HEK293T (cell line): ENCODE data around the gene PRR7.

ENCODE experiments used
- CTCF ChIA-PET: fragments of 350-600 bp; formaldehyde crosslinking; extraction: SDS; loops from one replicate; lab custom pipeline; 2021; ENCODE audit warnings: antibody characterized with exemption, inconsistent platforms; lab: Yijun Ruan, JAX
- POLR2A ChIA-PET: fragments of 350-600 bp; formaldehyde crosslinking; extraction: SDS; loops from one replicate; lab custom pipeline; 2020; ENCODE audit warnings: antibody characterized with exemption, inconsistent platforms; lab: Yijun Ruan, JAX
- DNase-seq: peaks from one replicate; pipeline ENCODE4 v3.0.0; 2012; ENCODE audit warnings: mixed read lengths; ENCODE audit errors: extremely low spot score
- ARNT ChIP-seq: fragments of 450-650 bp; IDR thresholded peaks from 2 replicates; pipeline ENCODE4 v1.6.1; 2017; ENCODE audit warnings: mild to moderate bottlenecking
- BHLHE40 ChIP-seq: fragments of 450-650 bp; IDR thresholded peaks from 2 replicates; pipeline ENCODE4 v1.6.1; 2016; ENCODE audit warnings: mild to moderate bottlenecking, moderate library complexity, borderline replicate concordance
- CTBP1 ChIP-seq: fragments of 450-650 bp; IDR thresholded peaks from 2 replicates; pipeline ENCODE4 v1.6.1; 2016; ENCODE audit warnings: borderline replicate concordance
- ELF4 ChIP-seq: fragments of 450-650 bp; IDR thresholded peaks from 2 replicates; pipeline ENCODE4 v1.6.1; 2017; ENCODE audit warnings: antibody characterized with exemption
- FOXA1 ChIP-seq: fragments of 450-650 bp; IDR thresholded peaks from 2 replicates; pipeline ENCODE4 v1.6.1; 2016; ENCODE audit warnings: mild to moderate bottlenecking
- FOXK2 ChIP-seq: fragments of 450-650 bp; IDR thresholded peaks from 2 replicates; pipeline ENCODE4 v1.6.1; 2016; ENCODE audit warnings: mild to moderate bottlenecking
- FOXM1 ChIP-seq: fragments of 450-650 bp; IDR thresholded peaks from 2 replicates; pipeline ENCODE4 v1.6.1; 2017; ENCODE audit warnings: mild to moderate bottlenecking, borderline replicate concordance
- HDGF ChIP-seq: fragments of 450-650 bp; IDR thresholded peaks from 2 replicates; pipeline ENCODE4 v1.6.1; 2017; ENCODE audit warnings: antibody characterized with exemption, borderline replicate concordance
- LEF1 ChIP-seq: fragments of 450-650 bp; IDR thresholded peaks from 2 replicates; pipeline ENCODE4 v1.6.1; 2017; ENCODE audit warnings: mild to moderate bottlenecking, borderline replicate concordance
- NFRKB ChIP-seq: fragments of 450-650 bp; IDR thresholded peaks from 2 replicates; pipeline ENCODE4 v1.6.1; 2016; ENCODE audit warnings: mild to moderate bottlenecking, moderate library complexity
- PKNOX1 ChIP-seq: fragments of 450-650 bp; IDR thresholded peaks from 2 replicates; pipeline ENCODE4 v1.6.1; 2016
- SP1 ChIP-seq: fragments of 450-650 bp; IDR thresholded peaks from 2 replicates; pipeline ENCODE4 v1.6.1; 2017
- SUZ12 ChIP-seq: fragments of 450-650 bp; IDR thresholded peaks from 2 replicates; pipeline ENCODE4 v1.6.1; 2016; ENCODE audit warnings: mild to moderate bottlenecking
- TARDBP ChIP-seq: fragments of 450-650 bp; IDR thresholded peaks from 2 replicates; pipeline ENCODE4 v1.6.1; 2016
- ZNF384 ChIP-seq: fragments of 450-650 bp; IDR thresholded peaks from 2 replicates; pipeline ENCODE4 v1.6.1; 2016

The PRR7 gene

DNA sequence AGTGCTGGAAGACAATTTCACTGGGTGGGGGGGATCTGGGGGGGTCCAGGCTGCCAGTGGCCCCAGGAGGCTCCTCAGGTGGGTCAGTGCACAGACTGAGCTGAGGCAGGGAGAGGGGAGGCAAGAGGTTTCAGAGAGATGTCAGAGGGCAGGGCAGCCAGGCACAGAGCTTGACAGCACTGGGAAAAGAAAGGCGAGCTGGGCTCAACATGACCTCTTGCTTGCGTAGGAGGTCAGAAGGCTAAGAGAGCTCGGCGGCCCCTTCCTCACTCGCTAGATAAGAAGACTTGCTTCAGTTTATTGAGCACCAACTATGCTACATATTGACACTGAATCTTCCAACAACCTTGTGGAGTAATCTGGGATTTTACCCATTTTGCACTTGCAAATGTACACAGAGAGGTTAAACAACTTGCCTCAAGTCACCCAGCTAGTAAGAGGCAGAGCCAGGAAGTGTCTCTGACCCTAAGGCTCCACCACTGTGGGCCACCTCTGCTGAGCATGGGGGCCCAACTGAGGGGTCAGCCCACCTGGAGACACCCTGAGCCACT, 47.3 kb downstream of the PRR7 start:
- CTCF ChIA-PET = interaction anchor here (0.6 to 1.4 kb wide), 4 partner anchors 36 to 123 kb away, joined by 3 to 5 read pairs (median 4); no protein-coding TSS in a partner anchor
- POLR2A ChIA-PET = interaction anchor here (0.9 to 2.2 kb wide), 4 partner anchors 15 to 106 kb away, joined by 3 to 9 read pairs (median 3); partner anchors contain the start of gene B4GALT7
- no peak for TF ChIP-seq LEF1
- no peak for TF ChIP-seq ZNF384
- DNase-seq = no peak

GRCh38 chr5:177494346-177495195, 48.0 kb downstream of the PRR7 start:
- no peak for TF ChIP-seq CTBP1
- no peak for TF ChIP-seq BHLHE40
- TF ChIP-seq PKNOX1 = no peak
- TF ChIP-seq FOXA1 = no peak
- TF ChIP-seq NFRKB = no peak
- no peak for TF ChIP-seq ARNT
- no peak for TF ChIP-seq LEF1
- no peak for TF ChIP-seq FOXM1
- no peak for TF ChIP-seq ZNF384
- TF ChIP-seq SUZ12 = no peak
- no peak for TF ChIP-seq HDGF
- TF ChIP-seq FOXK2 = no peak
- no peak for TF ChIP-seq TARDBP
- TF ChIP-seq ELF4 = no peak
- DNase-seq = no peak
- ChIA-PET CTCF (interaction anchor here (0.5 to 3.8 kb wide), 10 partner anchors 22 to 441 kb away, joined by 3 to 23 read pairs (median 4); no protein-coding TSS in a partner anchor), POLR2A (interaction anchor here (0.9 to 3.7 kb wide), 7 partner anchors 9 to 105 kb away, joined by 3 to 21 read pairs (median 4); partner anchors contain the start of genes B4GALT7, DDX41 and GRK6)

- CTCF ChIA-PET = interaction anchor here (0.5 to 3.8 kb wide), 8 partner anchors 23 to 382 kb away, joined by 3 to 23 read pairs (median 4); no protein-coding TSS in a partner anchor
- TF ChIP-seq CTBP1 = no peak
- TF ChIP-seq FOXM1 = no peak
- TF ChIP-seq SP1 = no peak
- TF ChIP-seq SUZ12 = no peak
- TF ChIP-seq LEF1 = no peak
- 0 out of 2 replicates have a peak, but pooled peaks have one; percentile 67 for TF ChIP-seq HDGF
- TF ChIP-seq ARNT = no peak
- no peak for TF ChIP-seq BHLHE40
- DNase-seq = peak; percentile 57
- POLR2A ChIA-PET = interaction anchor here (0.6 to 3.7 kb wide), 9 partner anchors 10 to 249 kb away, joined by 3 to 21 read pairs (median 4); partner anchors contain the start of genes DBN1, DDX41 and GRK6
Observed at GRCh38 chr5:177495243-177496060, 48.8 kb downstream of the PRR7 start.

DNA sequence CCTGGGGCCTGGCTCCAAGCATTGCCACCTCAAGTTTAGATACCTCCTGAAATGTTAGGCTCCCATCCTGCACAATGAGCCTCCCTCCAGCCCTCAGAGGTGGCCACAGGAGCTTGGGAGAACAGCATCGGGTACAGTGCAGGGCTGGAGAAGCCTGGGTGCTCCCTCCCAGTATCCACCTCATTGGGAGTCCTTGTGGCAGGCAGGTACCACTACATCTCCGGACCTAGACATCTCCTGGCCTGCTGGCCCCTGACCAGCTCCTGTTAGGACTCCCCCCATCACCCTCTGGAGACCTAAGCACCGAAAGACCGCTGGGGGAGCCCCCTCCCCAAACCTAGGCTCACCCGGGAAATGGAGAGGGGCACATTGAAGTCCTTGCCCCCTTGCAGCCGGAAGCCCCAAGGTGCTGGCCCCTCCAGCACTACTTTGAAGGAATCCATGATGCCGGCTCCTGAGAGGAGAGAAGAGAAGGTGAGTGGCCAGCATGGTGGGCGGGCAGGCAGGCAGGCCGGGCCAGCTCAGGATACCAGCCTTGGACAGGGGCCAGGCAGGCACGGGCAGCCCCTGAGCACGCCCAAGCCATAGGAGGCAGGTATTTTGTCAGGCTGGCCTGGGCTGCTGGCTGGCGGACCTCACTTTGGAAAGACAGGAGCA, 49.6 kb downstream of the PRR7 start:
- CTCF ChIA-PET = interaction anchor here (1.4 to 3.8 kb wide), 5 partner anchors 24 to 110 kb away, joined by 3 to 23 read pairs (median 6); no protein-coding TSS in a partner anchor
- DNase-seq = peak; percentile 60
- POLR2A ChIA-PET = interaction anchor here (0.8 to 3.7 kb wide), 11 partner anchors 11 to 184 kb away, joined by 3 to 21 read pairs (median 4); partner anchors contain the start of genes DBN1, DDX41 and GRK6
- TF ChIP-seq HDGF = peak; percentile 20; the same call in 1 of the 2 replicates
- no peak for TF ChIP-seq SUZ12

DNA sequence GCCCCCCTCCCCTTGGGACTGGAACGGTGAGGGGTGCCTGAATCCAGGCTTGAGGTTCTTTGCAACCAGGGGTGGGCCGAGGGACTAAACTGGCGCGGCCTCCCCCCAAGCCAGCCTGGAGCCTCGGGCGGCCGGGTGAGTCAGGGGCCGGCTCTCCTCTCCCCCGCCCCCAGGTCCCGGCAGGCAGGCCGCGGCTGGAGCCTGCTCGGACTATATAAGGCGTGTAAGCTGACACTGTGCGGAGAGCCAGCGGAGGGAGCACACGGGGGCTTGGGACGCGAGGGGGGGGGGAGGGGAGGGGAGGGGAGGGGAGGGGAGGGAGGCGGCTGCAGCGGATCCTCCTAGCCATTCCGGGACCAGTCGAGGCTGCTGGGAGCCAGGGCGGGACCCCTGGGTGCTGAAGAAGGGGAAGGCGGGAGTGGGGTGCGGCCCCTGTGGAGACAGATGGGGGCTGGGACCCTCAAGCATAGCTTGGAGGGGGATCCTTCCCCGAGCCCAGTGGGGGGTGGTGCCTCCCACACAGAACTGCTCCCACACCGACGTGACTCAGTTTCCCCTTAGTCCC, 50.2 kb downstream of the PRR7 start:
- ChIA-PET POLR2A (interaction anchor here (0.6 to 3.7 kb wide), 15 partner anchors 14 to 184 kb away, joined by 3 to 21 read pairs (median 3); partner anchors contain the start of genes DDX41, GRK6 and TMED9), CTCF (interaction anchor here (0.6 to 3.8 kb wide), 4 partner anchors 11 to 42 kb away, joined by 4 to 23 read pairs (median 6); no protein-coding TSS in a partner anchor)
- DNase-seq = peak; percentile 91
- TF ChIP-seq SUZ12 (no peak), HDGF (peak; percentile 75; the same call in 1 of the 2 replicates), SP1 (no peak), TARDBP (no peak)

DNA sequence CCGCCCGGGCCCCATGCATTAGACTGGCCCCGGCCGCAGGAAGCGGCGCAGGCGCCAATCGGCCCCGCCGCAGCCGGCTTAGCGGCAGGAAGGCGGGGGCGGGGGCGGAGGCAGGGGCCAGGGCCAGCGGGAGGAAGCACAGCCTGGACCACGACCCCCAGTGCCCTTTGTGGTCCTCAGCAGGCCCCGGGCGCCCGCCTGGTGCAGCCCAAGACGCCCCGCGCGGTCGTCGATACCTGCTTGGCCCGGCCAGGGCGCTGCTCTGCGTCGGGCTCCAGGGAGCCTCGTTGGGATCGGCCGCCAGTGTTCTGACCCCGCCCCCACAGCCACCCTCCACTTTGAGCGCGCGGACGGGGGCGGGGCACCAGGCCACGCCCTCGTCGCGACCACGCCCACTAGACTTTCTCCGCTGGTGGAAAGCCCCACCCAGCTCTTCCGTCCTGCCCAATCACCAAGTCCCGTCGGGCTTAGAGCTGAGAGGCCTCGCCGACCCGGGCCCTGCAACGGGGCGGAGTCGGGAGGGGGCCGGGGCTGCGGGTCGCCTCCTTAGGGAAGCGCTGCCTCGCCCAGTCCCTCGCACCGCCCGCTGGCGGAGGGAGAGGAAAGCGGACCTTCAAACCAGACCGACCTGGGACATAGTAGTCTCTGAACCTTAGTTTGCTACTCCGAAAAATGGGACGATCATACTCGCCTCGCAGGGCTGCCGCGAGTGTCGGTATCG, 50.8 kb downstream of the PRR7 start, which contains the start of gene PDLIM7:
TSS of gene PDLIM7 (minus strand) at position 313 of the 721 bp plus-strand sequence. CDS start 1,092 bp downstream, outside the sequence.
- CTCF ChIA-PET = interaction anchor here (0.6 to 3.8 kb wide), 2 partner anchors 10 to 42 kb away, joined by 4 to 23 read pairs; no protein-coding TSS in a partner anchor
- POLR2A ChIA-PET = interaction anchor here (0.6 to 3.7 kb wide), 14 partner anchors 12 to 177 kb away, joined by 3 to 21 read pairs (median 3); partner anchors contain the start of genes B4GALT7, DDX41, DOK3 and GRK6
- peak; percentile 97 for TF ChIP-seq HDGF
- TF ChIP-seq TARDBP = no peak
- peak; percentile 98 for DNase-seq
